OCI-LY1 (cell line): ENCODE measurements around the gene KRT16.

Experiments used
- EZH2 ChIP-seq: fragments of 200-600 bp; sonication (generic), shearing (Covaris generic); IDR thresholded peaks from 2 replicates; pipeline ENCODE4 v1.8.0; 2017; ENCODE audit warnings: borderline replicate concordance, mixed run types, mild to moderate bottlenecking, antibody characterized with exemption, low read length, moderate library complexity, mixed read lengths
- TF ChIP-seq, protein P1 (sequence below): fragments of 200-600 bp; sonication (generic), shearing (Covaris generic); IDR thresholded peaks from 2 replicates; pipeline ENCODE4 v1.5.1; 2017; ENCODE audit warnings: mild to moderate bottlenecking, antibody characterized with exemption, low read length, moderate library complexity, mixed read lengths

DNA sequence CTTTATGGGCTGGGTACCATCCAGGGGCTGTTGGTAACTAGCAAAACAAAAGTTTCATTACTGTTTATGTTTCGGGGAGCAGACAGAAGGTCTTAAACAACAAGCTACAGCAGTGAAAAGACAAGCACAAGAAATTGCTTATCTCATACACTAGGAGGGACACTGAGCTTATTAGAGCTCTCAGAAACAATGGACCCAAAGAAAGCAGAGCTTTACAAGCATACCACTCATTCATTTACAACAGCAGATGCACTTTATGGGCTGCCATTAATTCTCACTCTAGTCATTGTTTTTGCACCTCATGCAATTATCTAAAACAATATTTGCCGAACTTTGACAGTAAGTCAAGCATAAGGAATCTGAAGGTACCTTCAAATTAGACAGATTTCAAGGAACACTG lies 10.0 kb downstream of the KRT16 start:
- no peak for TF ChIP-seq EZH2
- TF ChIP-seq, protein P1, sequence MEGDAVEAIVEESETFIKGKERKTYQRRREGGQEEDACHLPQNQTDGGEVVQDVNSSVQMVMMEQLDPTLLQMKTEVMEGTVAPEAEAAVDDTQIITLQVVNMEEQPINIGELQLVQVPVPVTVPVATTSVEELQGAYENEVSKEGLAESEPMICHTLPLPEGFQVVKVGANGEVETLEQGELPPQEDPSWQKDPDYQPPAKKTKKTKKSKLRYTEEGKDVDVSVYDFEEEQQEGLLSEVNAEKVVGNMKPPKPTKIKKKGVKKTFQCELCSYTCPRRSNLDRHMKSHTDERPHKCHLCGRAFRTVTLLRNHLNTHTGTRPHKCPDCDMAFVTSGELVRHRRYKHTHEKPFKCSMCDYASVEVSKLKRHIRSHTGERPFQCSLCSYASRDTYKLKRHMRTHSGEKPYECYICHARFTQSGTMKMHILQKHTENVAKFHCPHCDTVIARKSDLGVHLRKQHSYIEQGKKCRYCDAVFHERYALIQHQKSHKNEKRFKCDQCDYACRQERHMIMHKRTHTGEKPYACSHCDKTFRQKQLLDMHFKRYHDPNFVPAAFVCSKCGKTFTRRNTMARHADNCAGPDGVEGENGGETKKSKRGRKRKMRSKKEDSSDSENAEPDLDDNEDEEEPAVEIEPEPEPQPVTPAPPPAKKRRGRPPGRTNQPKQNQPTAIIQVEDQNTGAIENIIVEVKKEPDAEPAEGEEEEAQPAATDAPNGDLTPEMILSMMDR: no peak
